ENCODE data around the gene TCFL5.

The TCFL5 gene

DNA sequence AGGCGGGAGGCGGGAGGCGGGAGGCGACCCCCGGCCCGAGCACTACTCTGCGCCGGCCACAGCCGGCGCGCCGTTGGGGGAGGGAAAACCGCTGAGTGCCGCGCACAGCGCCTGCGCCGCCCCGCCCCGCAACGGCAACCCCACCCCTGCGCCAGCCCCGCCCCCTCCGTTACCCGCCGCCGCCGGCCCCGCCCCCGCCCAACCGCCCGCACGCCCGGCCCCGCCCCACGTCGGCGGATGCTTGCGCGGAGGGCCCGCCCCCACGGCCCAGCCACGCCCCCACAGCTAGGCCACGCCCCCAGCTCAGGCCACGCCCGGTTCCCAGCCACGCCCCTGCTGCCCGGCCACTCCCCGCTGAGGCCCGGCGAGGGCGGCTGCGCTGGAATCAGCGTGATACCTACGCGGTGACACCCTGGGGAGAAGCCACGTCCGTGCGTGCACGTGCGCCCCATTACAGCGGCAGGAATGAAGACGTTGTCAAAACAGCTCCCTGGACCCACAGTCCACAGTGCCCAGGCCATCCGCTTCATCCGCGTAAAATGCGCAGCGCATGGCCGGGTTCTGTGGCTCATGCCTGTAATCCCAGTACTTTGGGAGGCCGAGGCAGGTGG, at the start of gene TCFL5:
Gene TCFL5 (minus strand): TSS at position 97 of the 611 bp plus-strand sequence. CDS start 152 bp downstream, outside the sequence.
- peak; percentile 90 to 93 for DNase-seq (ENCODE audit: low read depth in 2 of 2)

- DNase-seq (ENCODE audit: low read depth in 2 of 2): no peak
These were observed 49.3 kb upstream of the TCFL5 start for GRCh38 chr20:62910777-62911497.

DNA sequence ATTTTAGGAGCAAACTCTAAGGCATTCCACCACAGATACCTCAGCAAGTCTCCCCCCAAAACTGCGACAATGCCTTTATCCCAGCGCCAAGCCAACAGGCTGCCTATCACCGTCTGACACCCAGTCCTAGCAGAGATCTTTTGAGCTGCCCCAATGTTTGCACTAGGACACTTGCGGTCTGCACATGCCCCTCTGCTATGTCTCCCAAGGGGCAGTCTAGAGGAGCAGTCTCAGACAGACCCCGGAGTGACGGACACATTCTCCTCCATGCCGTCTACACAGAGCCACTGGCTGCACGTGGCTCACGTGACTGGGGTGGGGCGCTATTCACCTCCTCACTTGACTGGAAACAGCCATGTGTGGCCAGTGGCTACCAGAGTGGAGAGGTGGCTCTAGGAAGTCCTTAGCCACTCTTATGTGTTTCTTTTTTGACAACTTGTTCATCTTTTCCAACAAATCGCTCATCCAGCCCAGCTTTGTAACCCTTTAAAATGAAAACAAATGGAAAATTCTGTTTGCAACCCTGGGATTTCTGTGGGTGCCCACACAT, 48.7 kb upstream of the TCFL5 start:
- no peak for DNase-seq (ENCODE audit: low read depth in 2 of 2)

GRCh38 chr20:62908971-62909791, 47.6 kb upstream of the TCFL5 start:
- no peak for DNase-seq (ENCODE audit: low read depth in 2 of 2)

DNA sequence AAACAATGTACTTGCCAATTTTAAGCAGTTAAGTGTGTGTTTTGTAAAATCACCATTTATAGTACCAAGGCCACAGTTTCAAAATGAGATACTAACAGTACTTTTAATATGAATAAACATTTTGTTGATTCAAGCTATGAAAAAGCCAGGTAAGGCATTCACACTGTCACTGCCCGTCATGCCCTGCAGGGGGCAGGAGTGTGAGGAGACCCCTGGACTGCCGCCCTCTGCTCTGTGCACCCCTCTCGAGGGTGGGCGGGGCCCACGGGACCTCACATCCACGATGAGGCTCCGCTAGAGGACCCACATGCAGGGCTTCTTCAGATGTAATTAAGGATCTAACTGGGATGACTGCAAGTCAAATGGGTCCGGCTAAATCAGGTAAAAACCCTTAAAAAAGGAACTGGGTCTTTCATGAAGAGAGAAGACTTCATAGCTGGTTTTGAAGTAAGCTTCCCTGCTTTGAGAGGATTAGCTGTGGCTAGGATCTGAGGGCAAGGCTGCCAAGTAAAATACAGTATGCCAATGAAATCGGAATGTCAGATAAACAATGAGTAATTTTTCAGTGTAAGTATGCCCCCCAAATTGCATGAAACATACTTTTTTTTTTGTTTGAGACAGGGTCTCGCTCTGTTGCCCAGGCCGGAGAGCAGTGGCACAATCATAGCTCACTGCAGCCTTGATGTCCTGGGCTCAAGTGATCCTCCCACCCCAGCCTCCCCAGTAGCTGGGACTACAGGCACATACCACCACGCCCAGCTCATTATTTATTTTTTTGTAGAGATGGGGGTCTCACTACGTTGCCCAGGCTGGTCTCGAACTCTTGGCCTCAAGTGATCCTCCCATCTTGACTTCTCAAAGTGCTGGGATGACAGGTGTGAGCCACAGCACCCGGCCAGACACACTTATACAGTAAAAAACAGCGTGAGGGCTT, 46.0 kb upstream of the TCFL5 start:
- DNase-seq (ENCODE audit: low read depth in 2 of 2): no peak

DNA sequence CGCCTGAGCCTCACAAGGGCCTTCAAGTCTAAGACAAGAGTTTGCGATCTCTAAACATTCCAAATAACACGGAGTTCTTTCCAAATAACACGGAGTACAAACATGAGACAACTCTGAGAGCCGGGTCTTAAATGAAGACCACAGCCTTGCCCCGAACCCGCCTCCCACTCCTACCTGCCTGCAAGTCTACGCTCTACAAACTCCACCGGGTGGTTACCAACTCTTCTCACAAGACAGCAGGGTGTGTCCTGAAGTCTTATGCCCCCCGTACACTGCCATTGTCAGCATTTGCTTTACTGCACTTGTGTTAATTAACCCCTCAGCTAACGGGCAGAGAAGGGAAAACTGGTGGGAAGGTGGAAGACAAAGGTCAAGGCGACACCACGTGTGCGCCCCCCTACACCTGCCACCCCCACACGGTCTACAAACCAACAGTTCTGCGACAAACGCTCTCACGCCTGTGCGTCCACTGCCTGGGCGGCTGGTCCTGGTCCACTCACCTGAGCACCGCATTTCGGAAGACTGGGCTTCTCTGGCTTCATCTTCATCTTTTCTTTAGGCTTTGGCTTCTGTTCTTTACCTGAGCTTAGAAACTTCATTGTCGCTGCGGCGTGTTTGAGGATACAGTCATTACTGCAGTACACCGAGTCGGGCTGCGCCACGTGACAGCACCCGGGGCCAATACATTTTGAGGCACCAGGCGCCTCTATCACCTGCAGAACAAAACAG, 45.2 kb upstream of the TCFL5 start:
- DNase-seq (ENCODE audit: low read depth in 2 of 2): no peak

DNA sequence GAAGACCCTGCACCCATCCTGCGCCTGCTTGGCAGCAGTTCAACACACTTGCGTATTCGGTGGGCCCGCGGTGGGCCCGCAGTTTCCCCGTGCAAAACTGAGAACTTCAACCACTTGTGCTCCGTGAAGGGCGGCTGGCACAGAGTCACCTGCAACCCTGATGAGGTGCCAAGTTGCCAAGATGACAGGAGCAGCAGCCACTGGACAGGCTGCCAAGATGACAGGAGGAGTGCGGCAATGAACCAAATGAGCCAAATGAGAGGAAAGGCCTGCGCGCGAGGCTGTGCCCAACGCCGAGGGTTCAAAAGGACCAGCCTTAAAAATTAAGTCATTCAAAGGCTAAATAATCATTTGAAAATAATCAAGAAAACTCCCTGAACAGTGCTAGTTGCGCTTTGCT, 44.6 kb upstream of the TCFL5 start:
- DNase-seq (ENCODE audit: low read depth in 2 of 2): no peak

GRCh38 chr20:62905536-62906117, 44.0 kb upstream of the TCFL5 start:
- no peak for DNase-seq (ENCODE audit: low read depth in 2 of 2)

DNA sequence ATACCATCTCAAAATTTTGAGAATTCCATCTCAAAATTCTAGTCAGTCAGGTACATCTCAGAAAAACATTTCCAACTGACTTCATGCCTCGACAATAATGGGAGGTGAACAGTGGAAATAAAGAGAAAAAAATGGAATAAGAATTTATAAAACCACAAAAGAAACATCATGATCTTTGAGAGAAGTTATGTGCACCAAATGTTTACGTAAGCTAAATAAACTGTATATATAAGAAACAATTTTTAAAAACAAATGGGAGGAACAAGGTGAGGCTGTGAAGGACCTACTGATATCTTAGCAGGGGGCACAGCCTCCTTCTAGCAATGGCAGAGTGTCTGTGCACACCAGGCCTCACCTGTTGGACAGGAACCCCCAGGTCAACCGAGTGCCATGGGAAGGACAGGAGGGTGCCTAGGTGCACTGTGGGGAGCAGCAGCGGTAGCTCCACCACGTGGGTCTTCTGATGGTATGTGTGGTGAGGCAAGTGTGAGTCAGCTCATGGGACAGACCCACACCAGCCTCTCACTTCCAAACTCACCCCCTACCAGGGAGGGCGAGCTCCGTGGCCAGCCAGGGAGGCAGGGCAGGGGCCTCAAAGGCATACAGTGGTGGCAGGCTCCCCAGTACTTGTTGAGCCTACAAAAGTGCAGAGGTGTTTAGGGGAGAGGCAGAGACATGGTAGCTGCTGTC, 41.4 kb upstream of the TCFL5 start:
- no peak for DNase-seq (ENCODE audit: low read depth in 2 of 2)

DNA sequence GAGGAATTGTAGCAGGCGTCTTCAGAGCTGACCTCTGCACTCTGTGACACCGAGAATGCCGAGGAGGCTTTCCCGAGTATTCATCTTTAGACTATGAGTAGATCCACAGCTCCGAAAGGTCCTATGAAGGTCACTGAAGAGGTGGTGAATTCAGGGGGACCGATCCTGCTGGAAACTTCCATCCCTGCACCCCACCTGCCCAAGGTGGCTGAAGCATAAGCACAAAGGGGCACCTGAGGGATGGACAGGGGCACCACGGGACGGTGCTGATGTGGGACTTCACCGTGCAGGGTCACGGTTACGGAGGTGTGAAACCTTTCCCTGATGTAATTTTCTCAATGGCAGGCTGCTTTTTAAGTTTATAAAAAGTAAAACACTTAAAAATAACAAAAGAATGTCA, 40.3 kb upstream of the TCFL5 start:
- no peak for DNase-seq (ENCODE audit: low read depth in 2 of 2)

GRCh38 chr20:62900692-62901584, 39.3 kb upstream of the TCFL5 start:
- DNase-seq (ENCODE audit: low read depth in 2 of 2): no peak

DNA sequence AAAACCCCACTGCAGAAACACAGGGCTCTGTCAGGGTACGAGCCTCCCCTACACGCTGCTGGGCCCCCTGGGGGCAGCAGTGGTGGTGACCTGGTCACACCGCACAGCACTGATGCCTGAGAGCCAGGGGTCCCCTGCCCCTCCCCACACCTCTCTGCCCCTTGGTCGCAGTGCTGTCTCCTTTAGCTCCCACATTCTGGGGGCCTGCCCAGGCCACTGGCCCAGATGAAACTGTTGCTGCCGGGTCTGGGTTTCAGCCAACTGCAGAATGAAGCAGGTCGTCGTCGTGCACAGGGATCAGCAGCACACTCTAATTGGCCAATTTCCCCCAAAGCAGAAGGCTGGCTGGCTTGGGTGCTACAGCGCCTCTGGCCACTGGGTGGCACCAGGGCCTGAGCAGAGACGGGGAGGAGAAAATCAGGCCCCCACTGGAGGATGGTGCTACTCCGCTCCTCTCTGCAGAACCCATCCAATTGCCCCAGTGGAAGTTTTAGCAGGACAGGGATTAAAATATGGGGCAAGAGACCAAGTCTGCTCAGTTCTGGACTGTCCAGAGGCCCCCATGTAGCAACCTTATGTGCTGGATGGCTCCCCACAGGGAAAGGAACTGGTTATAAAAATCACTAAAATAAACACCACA, 38.5 kb upstream of the TCFL5 start:
- DNase-seq (ENCODE audit: low read depth in 2 of 2): peak; percentile 48 to 59

- no peak for DNase-seq (ENCODE audit: low read depth in 2 of 2)
These were observed 38.0 kb upstream of the TCFL5 start for GRCh38 chr20:62899633-62900051.

DNA sequence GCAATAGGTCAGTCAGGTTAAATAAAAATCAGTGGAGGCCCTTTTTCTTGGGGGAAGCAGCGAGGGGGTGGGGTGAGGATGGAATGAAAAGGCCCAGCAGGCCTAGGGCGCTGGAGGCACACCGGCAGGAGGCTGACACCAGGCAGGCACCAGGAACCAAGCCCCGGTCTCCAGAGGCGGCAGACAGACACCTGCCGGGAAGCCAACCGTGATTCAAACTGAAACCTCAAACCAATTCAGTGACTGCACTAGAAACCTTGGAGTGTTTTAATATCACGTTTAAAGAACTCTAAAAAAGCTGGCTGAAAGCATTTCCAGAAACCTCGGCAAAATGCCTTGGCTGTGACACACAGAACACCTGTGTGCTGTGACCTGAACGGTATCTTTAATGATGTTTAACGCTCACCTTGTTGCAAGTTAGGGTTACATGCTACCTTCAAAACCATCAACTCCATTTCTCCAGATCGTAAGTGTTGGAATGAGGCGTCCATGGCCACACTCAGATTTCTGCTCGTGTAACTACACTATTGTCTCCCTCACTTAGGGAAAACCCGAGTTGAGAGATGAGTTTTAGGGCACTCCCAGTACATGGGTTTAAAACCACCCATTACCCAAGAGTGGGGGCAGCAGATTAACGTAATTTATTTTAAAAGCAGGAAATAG, 37.5 kb upstream of the TCFL5 start:
- no peak for DNase-seq (ENCODE audit: low read depth in 2 of 2)

DNA sequence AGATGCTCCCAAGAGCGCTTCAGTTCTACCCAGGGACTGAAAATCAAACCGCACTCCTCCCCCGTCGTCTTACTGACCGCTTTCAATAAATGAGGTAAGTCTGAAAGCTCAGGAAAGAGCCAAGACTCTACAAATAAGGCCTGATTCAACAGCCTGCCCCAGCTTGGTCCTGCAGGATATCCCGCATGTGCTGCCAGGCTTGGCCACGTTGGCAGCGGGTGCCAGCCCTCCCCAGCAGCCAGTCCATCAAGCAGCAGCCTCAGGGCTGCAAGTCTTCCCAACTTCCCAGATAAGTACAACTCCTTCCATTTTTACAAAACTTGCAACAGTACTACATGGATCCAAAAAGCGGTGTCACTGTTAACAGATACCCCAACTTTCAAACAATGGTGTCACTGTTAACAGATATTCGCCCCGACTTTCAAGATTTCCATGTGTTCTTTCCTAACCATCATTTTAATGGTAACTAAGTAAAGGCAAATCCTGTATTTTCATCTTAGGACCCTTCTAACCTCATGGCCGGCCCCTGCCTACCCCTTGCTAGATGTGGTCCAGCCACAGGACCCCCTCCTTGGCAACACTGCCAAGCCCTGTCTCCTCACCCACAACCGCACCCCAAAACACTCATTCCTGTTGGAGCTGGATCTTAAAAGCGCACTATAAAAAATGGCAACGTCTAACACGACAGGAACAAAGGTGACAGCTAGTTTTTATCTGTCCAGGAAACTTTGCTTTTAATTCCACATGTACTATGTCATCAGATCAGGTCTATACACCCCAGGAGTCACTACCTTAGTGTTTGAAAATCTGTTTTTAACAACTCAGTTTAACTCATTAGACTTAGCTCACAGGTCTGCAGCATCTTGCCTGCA, 36.7 kb upstream of the TCFL5 start:
- DNase-seq (ENCODE audit: low read depth in 2 of 2): no peak

GRCh38 chr20:62897666-62898065, 36.0 kb upstream of the TCFL5 start:
- no peak for DNase-seq (ENCODE audit: low read depth in 2 of 2)

DNA sequence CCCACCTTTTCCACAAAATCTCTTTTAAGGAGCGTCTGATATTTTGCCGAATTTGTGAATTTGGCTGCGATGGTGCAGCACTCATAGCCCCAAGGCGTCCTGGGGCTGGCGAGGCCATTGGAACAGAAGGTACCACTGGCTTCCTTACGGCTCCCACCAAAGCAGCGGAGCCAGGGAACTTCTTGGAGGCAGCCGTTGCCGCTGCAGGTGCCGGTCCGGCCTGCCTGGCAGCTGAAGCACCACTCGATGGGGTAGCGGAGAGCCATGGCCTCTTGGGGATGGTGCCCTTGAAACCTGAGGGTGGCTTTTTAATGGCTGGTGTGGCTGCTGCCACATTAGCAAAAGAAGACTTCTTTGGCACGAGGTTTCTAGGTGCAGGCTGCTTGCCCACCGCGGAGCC, 34.9 kb upstream of the TCFL5 start:
- DNase-seq (ENCODE audit: low read depth in 2 of 2): no peak
